Sigmoid colon (tissue), 7 donors: ENCODE results near the gene NPBWR2. TPM values are rescaled to one million over a fixed set of nuclear protein-coding genes. Genes with fewer than 3 reads are reported as not detected.

Source experiments
- DNase-seq: peaks from one replicate; pipeline ENCODE4 v3.0.0-alpha.2; 2019
- H3K27ac ChIP-seq, 4 donors: fragments of 200-600 bp; sonication (generic); one replicate each; pipeline ENCODE4 v1.5.1; 2016 to 2019; ENCODE audit warnings: mild to moderate bottlenecking in 1 of 4
- H3K27me3 ChIP-seq, 3 donors: fragments of 200-600 bp; sonication (generic); one replicate each; pipeline ENCODE4 v1.5.1; 2019; ENCODE audit warnings: mild to moderate bottlenecking in 1 of 3
- H3K36me3 ChIP-seq, 4 donors: fragments of 200-600 bp; sonication (generic); one replicate each; pipeline ENCODE4 v1.5.1; 2016 to 2019
- H3K4me1 ChIP-seq, 4 donors: fragments of 200-600 bp; sonication (generic); one replicate each; pipeline ENCODE4 v1.5.1; 2017 to 2019
- H3K4me3 ChIP-seq, 4 donors: fragments of 200-600 bp; sonication (generic); one replicate each; pipeline ENCODE4 v1.5.1; 2017 to 2019; ENCODE audit warnings: mild to moderate bottlenecking in 2 of 4, moderate library complexity in 1 of 4
- H3K9me3 ChIP-seq, 4 donors: fragments of 200-600 bp in 3 of 4; sonication (generic) in 3 of 4; one replicate each; pipeline versions ENCODE4 v1.5.1 to v1.6.1; 2013 to 2019
- EP300 ChIP-seq, 4 donors: sonication (generic); formaldehyde crosslinking; IDR thresholded peaks; one replicate each; pipeline ENCODE4 v1.6.1; 2017; ENCODE audit warnings: antibody characterized with exemption in 4 of 4
- POLR2A ChIP-seq, 2 donors: fragments of 450-650 bp; IDR thresholded peaks; one replicate each; pipeline ENCODE4 v1.6.1; 2016; ENCODE audit warnings: antibody characterized with exemption in 2 of 2, mild to moderate bottlenecking in 2 of 2, moderate library complexity in 2 of 2
- POLR2AphosphoS5 ChIP-seq, 4 donors: sonication (generic); formaldehyde crosslinking; IDR thresholded peaks; one replicate each; pipeline ENCODE4 v1.6.1; 2017; ENCODE audit warnings: antibody characterized with exemption in 4 of 4
- WGBS, 2 donors: extraction: QIAGEN DNeasy Blood & Tissue Kit; methylation state at CpG; one replicate each; pipeline ENCODE4 v1.1.7; 2013; 5-methylcytosine and 5-hydroxymethylcytosine counted together
- intact Hi-C: fragments of 100-400 bp; cut with DNase I; formaldehyde crosslinking; loops from one replicate; pipeline ENCODE4 v1.15.1; 2023
- polyA plus RNA-seq, 3 donors: library from polyadenylated mRNA; stranded (reverse); fragments of 200-250 nt; gene quantifications; one replicate each; pipeline ENCODE4 v1.2.3, GENCODE V29; 2013
- total RNA-seq, 4 donors: library from RNA; depleted of rRNA; stranded (reverse); fragments of >200 nt; gene quantifications; one replicate each; pipeline ENCODE4 v1.1.0, GENCODE V29; 2016
- TF ChIP-seq, protein P1 (sequence below), 4 experiments: fragments of 450-650 bp in 3 of 4; fragments of 200-600 bp in 1 of 4; IDR thresholded peaks; one replicate each; pipeline ENCODE4 v1.5.1; 2016 to 2019; ENCODE audit warnings: antibody characterized with exemption in 4 of 4, mild to moderate bottlenecking in 3 of 4, moderate library complexity in 2 of 4
- donor health status: healthy with polysubstance abuse.
- donor health status: Bipolar disorder and iron deficiency.
- donor health status: healthy.

NPBWR2 gene
- total and polyA plus RNA-seq, 7 donors = not detected

DNA sequence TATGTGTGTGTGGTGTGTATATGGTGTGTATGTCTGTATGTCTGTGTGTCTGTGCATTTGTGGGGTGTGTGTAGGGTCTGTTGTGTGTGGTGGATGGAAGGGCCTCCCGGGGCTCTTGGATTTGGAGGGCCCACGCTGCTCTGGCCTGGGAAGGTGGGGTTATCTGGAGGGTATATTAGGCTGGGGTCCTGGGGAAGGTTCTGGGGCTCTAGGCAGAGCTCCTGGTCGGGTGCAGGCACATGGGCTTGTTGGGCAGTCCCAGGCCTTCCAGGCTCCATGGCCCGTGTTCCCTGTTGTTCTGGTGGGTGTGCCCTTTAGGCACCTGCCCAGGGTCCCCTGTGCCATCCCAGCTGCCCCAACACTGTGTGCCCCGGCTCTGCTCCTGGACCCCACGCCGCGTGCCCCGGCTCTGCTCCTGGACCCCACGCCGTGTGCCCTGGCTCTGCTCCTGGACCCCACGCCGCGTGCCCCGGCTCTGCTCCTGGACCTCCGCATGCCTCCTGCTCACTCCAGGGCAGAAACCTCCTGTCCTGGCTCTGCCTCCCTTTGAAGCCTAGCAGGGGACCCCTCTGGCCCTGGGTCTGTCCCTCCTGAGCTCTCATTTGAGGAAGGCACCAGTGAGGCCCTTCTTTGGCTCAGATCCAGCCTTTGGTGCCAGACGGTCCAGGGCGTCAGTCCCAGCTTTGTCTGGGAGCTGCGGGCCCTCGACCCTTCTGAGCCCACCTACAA, 46.7 kb upstream of the NPBWR2 start:
- no peak overlapping the region for H3K27ac ChIP-seq
- no peaks in the 10 kb centered on the region for H3K9me3 ChIP-seq
- TF ChIP-seq, protein P1, sequence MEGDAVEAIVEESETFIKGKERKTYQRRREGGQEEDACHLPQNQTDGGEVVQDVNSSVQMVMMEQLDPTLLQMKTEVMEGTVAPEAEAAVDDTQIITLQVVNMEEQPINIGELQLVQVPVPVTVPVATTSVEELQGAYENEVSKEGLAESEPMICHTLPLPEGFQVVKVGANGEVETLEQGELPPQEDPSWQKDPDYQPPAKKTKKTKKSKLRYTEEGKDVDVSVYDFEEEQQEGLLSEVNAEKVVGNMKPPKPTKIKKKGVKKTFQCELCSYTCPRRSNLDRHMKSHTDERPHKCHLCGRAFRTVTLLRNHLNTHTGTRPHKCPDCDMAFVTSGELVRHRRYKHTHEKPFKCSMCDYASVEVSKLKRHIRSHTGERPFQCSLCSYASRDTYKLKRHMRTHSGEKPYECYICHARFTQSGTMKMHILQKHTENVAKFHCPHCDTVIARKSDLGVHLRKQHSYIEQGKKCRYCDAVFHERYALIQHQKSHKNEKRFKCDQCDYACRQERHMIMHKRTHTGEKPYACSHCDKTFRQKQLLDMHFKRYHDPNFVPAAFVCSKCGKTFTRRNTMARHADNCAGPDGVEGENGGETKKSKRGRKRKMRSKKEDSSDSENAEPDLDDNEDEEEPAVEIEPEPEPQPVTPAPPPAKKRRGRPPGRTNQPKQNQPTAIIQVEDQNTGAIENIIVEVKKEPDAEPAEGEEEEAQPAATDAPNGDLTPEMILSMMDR (IDR thresholded peaks at IDR 0.05) = no peak
- TF ChIP-seq POLR2AphosphoS5 (IDR thresholded peaks at IDR 0.05) (no peak), EP300 (IDR thresholded peaks at IDR 0.05) (no peak), POLR2A (IDR thresholded peaks at IDR 0.05) (no peak)
- peak; percentile 39 for DNase-seq
- WGBS, 2 donors = 87 to 89% methylated on average over 20 of the region's 20 CpGs
- intact Hi-C loops = no loop called here
- peaks cover 2 to 42% (median 25%) of the 10 kb centered on the region in 3 donors for H3K27me3 ChIP-seq
- H3K4me1 ChIP-seq = no peaks in the 10 kb centered on the region
- no peak overlapping the region for H3K4me3 ChIP-seq
- H3K36me3 ChIP-seq = no peaks in the 10 kb centered on the region

DNA sequence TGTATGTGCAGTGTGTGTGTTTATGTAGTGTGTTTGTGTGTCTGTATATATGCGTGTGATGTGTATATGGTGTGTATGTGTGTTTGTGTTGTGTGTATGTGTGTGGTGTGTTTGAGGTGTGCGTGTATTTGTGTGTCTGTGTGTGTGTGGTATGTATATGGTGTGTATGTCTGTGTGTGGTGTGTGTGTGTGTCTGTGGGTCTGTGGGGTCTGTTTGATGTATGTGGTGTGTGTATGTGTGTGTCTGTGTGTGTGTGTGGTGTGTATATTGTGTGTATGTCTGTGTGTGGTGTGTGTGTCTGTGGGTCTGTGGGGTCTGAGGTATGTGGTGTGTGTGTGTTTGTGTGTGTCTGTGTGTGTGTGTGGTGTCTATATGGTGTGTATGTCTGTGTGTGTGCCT, 46.0 kb upstream of the NPBWR2 start:
- DNase-seq = peak; percentile 25
- WGBS, 2 donors = 55 to 67% methylated on average over 2 of the region's 2 CpGs
- no peak for TF ChIP-seq POLR2A (IDR thresholded peaks at IDR 0.05)
- no peak for TF ChIP-seq EP300 (IDR thresholded peaks at IDR 0.05)
- TF ChIP-seq, protein P1 (IDR thresholded peaks at IDR 0.05) = no peak
- no peak for TF ChIP-seq POLR2AphosphoS5 (IDR thresholded peaks at IDR 0.05)
- no peak overlapping the region for H3K27ac ChIP-seq
- no peak overlapping the region for H3K4me3 ChIP-seq
- no peaks in the 10 kb centered on the region for H3K9me3 ChIP-seq
- no peaks in the 10 kb centered on the region for H3K4me1 ChIP-seq
- peaks cover 0 to 36% (median 22%) of the 10 kb centered on the region in 3 donors for H3K27me3 ChIP-seq
- no peaks in the 10 kb centered on the region for H3K36me3 ChIP-seq
- intact Hi-C loops = no loop called here

DNA sequence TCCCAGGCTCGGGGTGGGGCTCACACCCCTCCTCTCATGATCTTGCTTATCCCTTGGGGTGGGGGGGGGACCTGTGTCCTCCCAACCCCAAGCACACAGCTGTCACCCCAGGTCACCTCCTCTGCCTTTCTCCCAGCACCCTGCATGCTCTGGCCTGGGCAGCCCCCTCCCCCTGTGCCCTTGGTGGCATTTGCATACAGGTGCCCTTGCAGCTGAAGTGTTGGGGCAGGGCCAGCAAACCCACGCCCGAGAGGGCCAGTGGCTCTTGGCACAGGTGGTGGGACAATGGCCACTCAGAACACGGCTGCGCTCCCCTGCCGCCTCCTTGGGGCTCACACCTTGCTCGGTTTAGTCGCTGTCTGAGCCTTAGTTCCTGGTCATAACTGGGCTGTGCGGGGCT, 45.5 kb upstream of the NPBWR2 start:
- intact Hi-C loops = no loop called here
- peak; percentile 44 for DNase-seq
- 24 to 76% methylated on average over 9 of the region's 9 CpGs for WGBS, 2 donors
- H3K4me1 ChIP-seq = no peaks in the 10 kb centered on the region
- H3K4me3 ChIP-seq = no peak overlapping the region
- H3K36me3 ChIP-seq = no peaks in the 10 kb centered on the region
- peaks cover 0 to 33% (median 20%) of the 10 kb centered on the region in 3 donors for H3K27me3 ChIP-seq
- TF ChIP-seq POLR2AphosphoS5 (IDR thresholded peaks at IDR 0.05) (no peak), EP300 (IDR thresholded peaks at IDR 0.05) (no peak), POLR2A (IDR thresholded peaks at IDR 0.05) (no peak)
- TF ChIP-seq, protein P1 (IDR thresholded peaks at IDR 0.05) = no peak
- no peak overlapping the region for H3K27ac ChIP-seq
- no peaks in the 10 kb centered on the region for H3K9me3 ChIP-seq

DNA sequence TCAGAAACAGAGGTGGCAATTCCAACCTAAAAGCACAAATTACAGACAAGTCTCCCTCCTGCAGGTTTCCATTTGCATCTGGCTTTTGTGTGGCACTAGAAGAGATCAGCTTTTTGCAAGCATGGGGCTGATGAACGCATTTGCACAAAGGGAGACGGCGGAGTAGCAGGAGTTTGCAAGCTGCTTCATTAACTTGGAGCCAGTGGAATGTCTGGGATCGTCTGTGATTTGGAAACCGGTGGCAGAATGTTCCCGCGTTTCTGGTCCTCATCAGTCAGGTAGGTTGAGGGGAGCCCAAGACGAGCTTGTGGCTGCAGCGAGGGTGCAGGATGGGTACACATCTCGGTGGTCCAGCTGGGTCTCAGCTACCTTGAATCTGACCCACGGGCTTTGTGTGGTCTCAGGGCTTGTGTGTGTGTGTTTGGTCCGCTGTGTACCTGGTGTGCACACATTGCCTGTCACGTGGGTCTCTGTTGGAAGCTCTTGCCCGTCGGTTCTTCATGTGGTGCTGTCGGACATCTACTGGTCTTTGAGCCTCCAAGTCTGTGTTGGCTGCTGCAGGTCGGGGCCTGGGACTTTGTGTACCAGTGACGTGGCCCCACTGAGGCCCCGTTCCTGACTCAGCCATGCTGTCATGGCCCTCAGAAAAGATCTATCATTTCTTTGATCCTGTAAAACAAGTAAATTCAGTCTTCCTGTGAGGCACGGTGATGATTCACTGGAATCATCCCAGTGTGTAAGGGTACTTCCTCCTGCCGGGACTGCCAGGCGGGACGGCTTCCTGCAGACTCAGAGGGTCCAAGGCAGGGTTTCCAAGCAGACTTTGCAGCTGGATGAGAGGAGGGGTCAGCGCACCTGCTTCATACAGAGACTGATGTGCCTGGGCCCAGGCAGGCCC, 44.5 kb upstream of the NPBWR2 start:
- WGBS, 2 donors = 80 to 84% methylated on average over 24 of the region's 24 CpGs

More for the DNA sequence above, 44.5 kb upstream of the NPBWR2 start:
- Histone ChIP-seq H3K4me1 (no peaks in the 10 kb centered on the region), H3K4me3 (no peak overlapping the region), H3K27me3 (peaks cover 0 to 29% (median 19%) of the 10 kb centered on the region in 3 donors), H3K36me3 (no peaks in the 10 kb centered on the region), H3K9me3 (no peaks in the 10 kb centered on the region), H3K27ac (no peak overlapping the region)
- DNase-seq = peak; percentile 33
- intact Hi-C loops = no loop called here
- TF ChIP-seq EP300 (IDR thresholded peaks at IDR 0.05) = no peak
- TF ChIP-seq POLR2AphosphoS5 (IDR thresholded peaks at IDR 0.05) = no peak
- TF ChIP-seq, protein P1 (IDR thresholded peaks at IDR 0.05) = no peak
- no peak for TF ChIP-seq POLR2A (IDR thresholded peaks at IDR 0.05)
